Left forelimb (tissue), 1 donor: ENCODE data around the gene ZNRF1.
"Not testable (repeated sequence)": the region's sequence is repeated elsewhere in the genome, so short reads cannot be mapped to it uniquely, and the experiment has no call there.

Experiments
- DNase-seq: peaks from one replicate; pipeline ENCODE4 v3.0.0-alpha.2; 2018; ENCODE audit warnings: low spot score

The ZNRF1 gene

GRCh38 chr16:75002474-75002873 lies 3.6 kb downstream of the ZNRF1 start:
- no peak for DNase-seq

DNA sequence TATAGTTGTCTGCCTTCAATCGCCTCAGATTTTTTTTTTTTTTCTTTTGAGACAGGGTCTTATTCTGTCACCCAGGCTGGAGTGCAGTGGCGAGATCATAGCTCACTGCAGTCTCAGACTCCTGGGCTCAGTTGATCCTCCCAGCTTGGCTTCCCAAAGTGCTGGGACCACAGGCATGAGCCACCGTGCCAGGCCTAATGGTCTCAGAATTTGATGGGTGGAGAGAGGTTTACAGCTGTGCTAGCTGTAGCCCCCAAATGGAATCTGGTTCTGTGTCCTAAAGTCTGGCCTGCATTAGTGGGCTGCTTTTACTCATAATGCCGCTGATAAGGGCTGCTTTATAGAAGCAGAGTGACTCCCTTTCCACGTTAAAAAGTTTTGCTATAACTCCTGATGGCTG lies 5.1 kb downstream of the ZNRF1 start:
- DNase-seq: no peak

- no peak for DNase-seq
Measured at GRCh38 chr16:75004460-75004859, 5.6 kb downstream of the ZNRF1 start.

DNA sequence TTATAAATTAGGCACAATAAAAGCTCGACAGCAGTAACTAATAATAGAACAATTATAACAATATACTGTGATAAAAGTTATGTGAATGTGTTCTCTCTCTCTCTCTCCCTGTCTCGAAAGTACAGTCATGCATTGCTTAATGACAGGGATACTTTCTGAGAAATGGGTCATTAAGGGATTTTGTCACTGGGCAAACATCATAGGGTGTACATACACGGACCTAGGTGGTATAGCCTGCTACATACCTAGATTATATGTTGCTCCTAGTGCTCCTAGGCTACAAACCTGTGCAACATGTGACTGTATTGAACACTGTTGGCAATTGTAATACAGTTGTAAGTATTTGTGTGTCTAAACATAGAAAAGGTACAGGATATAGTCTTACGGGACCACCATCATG lies 6.9 kb downstream of the ZNRF1 start:
- no peak for DNase-seq

- no peak for DNase-seq
Measured at GRCh38 chr16:75007443-75007842, 8.6 kb downstream of the ZNRF1 start.

- DNase-seq: no peak
Measured at GRCh38 chr16:75010427-75010826, 11.6 kb downstream of the ZNRF1 start.

DNA sequence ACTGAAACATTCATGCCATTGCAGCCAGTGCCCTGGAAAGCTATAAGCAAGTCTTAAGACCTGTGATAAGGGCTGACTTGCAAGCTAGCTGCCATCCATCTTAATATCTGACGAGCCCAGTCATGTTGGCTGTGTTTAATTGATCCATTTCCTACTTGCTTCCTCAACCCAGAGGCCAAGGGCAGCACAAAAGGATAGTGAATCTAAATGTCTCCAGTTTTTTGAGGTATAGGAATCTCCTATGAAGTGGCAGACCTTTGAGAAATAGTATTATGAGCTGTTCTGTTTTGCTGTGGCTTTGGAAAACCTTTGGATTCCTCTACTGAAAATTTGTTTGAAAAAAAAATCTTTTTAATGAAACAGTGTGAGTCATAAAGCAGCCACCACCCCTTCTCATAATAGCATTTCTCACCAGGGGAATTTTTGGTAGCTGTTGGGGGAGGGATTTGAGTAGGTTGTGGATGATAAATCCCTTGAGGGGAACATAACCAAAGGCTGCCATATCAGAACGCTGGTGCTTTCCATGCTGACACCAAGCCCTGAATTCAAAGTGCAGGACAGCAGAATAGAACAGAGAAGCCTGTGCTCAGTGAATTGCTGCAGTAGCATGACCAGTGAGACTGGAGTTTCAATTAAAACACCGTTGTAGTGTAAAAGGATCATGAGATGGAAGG lies 12.9 kb downstream of the ZNRF1 start:
- no peak for DNase-seq

DNA sequence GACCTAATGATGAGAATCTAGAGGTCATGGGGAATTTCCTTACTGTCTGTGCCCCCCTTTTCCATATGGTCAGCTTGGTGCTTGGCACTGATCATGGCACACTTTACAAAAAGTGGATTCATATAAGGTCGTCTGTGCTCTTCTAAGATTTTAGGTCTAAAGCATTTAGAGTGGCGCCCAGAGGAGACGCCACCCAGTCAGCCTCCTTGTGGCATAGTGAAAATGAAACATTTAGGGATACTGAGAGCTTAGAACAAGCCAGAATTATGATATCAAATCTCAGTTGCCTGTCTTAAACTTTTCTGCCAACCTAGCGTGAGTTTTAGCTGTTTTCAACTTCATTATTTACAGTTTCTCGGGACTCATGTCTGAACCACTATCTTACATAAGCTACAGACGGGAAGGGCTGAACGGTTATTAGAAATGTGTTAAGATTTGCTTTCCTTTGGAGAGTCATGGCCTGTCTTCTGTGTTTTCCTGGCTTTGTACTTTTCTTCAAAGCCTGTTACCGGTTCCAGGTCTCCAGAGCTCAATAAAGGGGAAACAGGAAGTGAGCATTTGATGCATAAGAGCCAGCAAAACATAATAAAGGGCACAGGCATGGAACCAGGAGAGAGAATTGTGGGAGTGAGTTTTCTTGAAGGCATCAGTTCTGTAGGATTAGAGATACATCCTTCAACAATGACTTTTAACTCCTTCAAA lies 13.7 kb downstream of the ZNRF1 start:
- DNase-seq: no peak

GRCh38 chr16:75013123-75013522 lies 14.3 kb downstream of the ZNRF1 start:
- DNase-seq: not testable (repeated sequence)

DNA sequence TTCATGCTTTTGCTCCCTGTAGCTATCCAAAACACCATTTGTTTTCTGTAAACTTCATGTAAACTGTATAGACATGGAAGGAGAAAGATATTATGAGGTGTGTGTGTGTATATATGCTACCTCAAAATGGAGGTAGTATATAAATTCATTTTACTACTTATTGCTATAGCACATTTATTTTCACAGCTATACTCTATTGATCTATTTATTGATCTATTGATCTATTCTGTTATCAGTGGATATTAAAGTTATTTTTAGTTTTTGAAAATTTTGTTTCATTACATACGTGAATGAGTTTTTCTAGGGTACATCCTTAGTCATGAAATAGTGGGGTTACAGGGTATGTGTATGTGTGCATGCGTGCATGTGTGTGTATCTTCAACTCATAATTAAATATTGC lies 15.5 kb downstream of the ZNRF1 start:
- DNase-seq: no peak

GRCh38 chr16:75016451-75017081 lies 17.7 kb downstream of the ZNRF1 start:
- not testable (repeated sequence) for DNase-seq

GRCh38 chr16:75017670-75018525 lies 19.1 kb downstream of the ZNRF1 start:
- DNase-seq: no peak

DNA sequence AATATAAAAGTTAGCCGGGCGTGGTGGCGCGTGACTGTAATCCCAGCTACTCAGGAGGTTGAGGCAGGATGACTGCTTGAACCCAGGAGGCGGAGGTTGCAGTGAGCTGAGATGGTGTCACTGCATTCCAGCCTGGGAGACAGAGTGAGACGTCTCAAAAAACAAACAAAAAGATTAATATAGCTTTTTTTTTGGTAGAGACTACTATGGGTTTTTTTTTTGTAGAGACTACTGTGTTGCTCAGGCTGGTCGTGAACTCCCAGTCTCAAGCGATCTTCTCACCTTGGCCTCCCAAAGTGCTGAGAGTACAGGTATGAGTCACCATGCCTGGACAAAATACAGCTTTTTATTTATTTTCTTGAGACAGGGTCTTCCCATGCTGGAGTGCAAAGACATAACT lies 20.2 kb downstream of the ZNRF1 start:
- DNase-seq: no peak

DNA sequence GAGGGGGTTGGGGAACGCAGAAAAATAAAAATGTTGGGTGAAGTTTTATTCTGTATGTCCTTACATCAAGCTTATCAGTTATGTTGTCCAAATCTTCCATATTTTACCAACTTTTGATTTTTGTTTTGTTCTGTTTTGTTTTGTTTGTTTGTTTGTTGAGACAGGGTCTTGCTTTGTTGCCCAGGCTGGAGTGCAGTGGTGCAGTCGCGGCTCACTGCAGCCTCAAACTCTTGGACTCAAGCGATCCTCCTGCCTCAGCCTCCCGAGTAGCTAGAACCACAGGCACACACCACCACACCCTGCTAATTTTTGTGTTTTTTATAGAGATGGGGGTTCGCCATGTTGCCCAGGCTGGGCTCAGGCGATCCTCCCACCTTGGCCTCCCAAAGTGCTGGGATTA lies 20.8 kb downstream of the ZNRF1 start:
- DNase-seq: no peak

DNA sequence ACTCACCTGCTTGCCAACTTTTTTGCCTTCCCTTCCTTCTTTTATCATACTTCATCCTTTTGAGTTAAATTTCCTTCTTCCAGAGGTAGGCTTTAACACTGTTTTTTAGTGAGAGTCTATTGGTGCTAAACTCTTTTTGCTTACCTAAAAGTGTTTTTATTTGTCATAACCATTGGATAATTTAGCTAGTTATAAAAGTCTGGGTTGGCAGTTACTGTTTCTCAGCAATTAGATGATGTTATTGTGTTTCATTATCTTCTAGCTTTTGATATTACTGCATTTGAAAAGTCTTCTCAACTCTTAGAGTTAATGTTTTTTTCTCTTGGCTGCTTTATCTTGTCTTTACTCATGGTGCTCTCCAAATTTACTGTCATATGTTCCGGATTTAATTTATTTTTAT lies 22.6 kb downstream of the ZNRF1 start:
- no peak for DNase-seq

GRCh38 chr16:75022567-75022966 lies 23.7 kb downstream of the ZNRF1 start:
- DNase-seq: no peak

GRCh38 chr16:75023009-75023408 lies 24.2 kb downstream of the ZNRF1 start:
- DNase-seq: no peak

- DNase-seq: no peak
Measured at GRCh38 chr16:75024182-75024581, 25.4 kb downstream of the ZNRF1 start.

DNA sequence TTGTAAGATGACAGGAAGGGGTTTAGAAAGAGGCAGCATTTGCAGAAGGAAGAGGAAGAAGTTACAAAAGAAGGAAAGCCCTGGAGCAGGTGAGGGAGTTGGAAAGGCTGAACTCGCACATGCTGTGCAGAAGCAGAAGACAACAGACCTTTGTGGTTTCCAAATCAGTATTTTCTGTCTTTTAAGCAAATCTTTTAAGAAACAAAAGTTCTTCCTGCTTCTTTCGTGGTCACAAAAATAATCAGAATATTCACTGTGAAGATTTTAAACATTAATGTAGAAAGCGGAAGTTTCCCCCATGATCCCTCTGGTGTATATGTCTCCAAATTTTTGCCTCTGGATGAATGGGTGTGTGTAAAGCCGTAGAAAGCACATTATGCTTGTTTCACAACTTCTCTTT lies 25.8 kb downstream of the ZNRF1 start:
- DNase-seq: no peak

- no peak for DNase-seq
Measured at GRCh38 chr16:75025761-75026160, 26.9 kb downstream of the ZNRF1 start.

DNA sequence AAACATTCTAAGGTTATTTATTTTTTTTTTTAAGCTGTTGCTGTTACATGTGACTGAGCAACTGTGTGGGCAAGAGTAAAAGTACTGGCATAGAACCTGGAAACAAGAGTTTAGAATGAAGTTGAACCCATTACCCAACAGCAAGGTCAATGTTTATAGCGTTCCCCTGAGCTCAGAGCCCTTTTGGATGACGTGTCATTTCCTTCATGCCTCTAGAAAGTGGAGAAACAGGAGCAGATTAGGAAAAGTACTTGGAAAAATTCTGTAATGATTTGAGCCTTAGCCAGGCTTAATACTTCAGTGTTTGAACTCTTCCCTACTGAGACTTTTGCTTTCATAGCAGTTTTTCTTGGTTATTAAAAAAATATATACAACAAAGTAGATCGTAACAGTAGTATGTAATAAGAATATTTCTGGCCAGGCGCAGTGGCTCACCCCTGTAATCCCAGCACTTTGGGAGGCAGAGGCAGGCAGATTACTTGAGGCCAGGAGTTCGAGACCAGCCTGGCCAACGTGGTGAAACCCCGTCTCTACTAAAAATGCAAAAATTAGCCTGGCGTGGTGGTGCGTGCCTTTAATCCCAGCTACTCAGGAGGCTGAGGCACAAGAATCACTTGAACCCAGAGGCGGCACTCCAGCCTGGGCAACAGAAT lies 27.5 kb downstream of the ZNRF1 start:
- not testable (repeated sequence) for DNase-seq

GRCh38 chr16:75026892-75027391 lies 28.1 kb downstream of the ZNRF1 start:
- DNase-seq: no peak
